NCI-H1930 (cell line): ENCODE measurements around the gene FASN.
A peak's percentile ranks its signal among the peaks of the same experiment; 100 is the strongest.

ENCODE experiments used
- DNase-seq, 2 experiments: peaks; one replicate each; lab custom pipeline; 2025; lab: John Stamatoyannopoulos, UW

Gene FASN

GRCh38 chr17:82055965-82056728 is 41.9 kb downstream of the FASN start:
- no peak for DNase-seq

DNA sequence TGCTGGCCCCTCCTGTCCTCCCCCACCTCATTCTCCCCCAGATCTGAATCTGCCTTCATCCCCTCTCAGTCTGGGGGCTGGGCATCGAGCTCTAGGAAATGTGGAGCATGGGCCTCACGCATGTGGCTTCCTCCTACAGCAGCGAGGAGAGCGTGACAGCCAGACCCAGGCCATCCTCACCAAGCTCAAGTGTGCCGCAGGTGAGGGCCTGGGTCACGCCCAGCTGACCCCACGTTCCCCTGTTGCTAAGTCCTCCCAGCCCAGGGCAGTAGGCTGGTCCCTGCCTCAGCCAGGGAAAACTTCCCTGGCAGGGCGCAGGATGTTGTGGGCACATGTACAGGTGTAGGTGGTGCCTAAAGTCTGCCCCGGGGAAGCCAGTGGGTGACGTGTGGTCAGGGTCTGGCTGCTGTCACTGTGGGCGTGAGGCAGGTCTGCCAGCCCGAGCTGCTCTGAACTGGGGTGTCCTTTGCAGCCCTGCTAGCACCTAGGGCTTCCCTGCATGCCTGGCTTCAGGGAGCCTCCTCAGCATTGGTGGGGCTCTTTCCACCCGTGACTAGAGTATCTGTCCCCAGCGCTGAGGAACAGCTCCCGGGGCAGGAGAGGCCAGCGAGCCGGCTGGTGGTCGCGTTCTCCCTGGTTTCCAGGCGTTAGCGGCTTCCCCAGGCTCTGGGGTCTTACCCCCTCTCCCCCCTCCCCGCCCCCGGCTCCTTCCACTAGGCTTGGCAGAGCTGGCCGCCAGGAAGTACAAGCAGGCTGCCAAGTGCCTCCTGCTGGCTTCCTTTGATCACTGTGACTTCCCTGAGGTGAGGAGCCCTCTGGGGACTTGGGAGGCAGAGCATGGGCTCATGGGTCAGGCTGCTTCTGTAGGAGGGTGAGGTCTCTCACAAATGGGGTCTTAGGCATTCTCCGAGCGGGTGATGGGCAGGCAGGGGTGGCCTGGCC is 42.7 kb downstream of the FASN start:
- DNase-seq = no peak

DNA sequence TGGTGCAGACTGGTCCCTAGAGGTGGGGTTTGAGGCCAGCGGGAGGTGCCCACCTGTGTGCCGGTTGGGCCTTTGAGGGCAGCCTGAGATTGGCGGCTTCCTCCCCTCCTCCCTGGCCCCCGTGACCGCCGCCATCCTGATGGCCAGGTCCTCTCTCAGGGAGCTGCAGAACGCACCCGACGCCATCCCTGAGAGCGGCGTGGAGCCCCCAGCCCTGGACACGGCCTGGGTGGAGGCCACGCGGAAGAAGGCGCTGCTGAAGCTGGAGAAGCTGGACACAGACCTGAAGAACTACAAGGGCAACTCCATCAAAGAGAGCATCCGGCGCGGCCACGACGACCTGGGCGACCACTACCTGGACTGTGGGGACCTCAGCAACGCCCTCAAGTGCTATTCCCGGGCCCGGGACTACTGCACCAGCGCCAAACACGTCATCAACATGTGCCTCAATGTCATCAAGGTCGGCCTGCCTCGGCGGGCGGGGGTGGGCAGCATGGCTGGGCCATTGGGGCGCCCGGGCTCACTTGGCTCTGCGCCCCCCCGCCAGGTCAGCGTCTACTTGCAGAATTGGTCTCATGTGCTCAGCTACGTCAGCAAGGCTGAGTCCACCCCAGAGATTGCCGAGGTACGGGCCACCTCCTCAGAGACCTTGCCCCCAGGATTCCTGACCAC is 43.5 kb downstream of the FASN start:
- no peak for DNase-seq

- DNase-seq = no peak
Measured at GRCh38 chr17:82053556-82054263, 44.3 kb downstream of the FASN start.

DNA sequence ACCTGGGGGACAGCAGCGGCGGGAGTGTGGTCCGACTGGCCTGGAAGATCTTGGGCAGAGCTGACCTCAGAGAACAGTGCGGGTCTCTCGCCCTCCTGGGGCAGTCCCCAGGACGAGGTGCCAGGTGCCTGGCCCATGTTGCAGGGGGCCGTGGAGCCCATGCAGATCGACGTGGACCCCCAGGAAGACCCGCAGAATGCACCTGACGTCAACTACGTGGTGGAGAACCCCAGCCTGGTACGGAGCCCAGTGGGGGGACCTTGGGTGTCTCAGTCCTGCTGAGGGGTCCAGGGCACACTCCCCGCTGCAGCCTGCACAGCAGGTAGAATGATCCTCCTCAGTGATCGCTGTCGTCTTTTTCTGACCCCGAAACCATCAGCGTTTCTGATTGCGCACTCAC is 44.9 kb downstream of the FASN start:
- DNase-seq = no peak

GRCh38 chr17:82052638-82053059 is 45.4 kb downstream of the FASN start:
- no peak for DNase-seq

GRCh38 chr17:82051776-82052637 is 46.0 kb downstream of the FASN start, which contains the start of the genes GPS1 and RFNG:
Gene GPS1, plus strand, starts transcription at chr17:82051898. Its CDS starts 34 bp downstream, at chr17:82051932.
Gene RFNG, minus strand, starts transcription at chr17:82051811. Its CDS starts 45 bp downstream, at chr17:82051766.
- DNase-seq = peak; percentile 55 to 74

GRCh38 chr17:82050761-82051641 is 47.0 kb downstream of the FASN start:
- DNase-seq = no peak

DNA sequence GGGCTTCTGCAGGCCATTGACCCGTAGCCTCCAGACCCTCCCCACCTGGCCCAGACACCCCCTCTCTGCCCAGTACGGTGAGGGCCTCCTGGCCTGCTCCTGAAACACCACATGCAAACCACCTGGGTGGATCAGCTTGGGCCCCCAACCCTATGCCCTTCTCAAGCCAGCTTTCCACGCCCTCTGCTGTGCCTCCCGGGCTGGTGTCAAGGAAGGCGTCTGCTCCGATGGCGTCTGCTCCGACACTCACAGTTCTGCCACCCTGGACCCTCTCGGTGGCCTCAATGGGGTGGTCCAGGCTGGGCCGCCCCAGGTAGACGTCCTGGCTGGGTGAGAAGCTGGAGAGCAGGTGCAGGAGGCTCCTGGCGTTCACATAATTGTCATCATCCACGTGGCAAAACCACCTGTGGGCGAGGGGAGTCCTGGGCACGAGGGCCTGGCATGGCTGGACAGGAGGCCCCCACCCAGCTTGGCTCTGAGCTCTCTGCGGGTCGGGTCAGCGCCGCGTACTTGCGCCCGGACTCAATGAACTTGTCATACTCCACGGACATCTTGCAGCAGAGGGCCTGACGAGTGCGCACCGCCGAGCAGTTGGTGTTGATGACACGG is 47.8 kb downstream of the FASN start:
- DNase-seq = no peak

DNA sequence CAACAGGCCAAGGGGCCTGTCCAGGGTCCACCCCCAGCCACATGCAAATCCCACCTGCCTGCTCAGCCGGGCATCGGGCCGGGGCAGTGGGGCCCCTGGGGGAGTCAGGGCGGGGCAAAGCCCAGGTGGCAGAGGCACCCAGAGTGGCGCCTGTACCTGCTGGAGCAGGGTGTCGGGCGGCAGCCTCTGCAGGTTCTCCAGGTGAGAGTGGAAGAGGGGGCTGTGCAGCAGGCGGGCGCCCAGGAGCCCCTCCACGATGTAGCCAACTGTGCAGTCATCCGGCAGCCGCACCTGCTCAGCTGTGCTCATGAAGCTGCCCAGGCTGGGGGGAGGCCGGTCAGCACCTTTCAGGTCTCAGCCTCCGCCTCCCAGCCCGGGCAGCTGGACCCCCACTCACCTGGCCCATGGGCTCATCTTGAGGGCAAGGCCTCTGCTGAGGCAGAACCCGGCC is 48.5 kb downstream of the FASN start:
- no peak for DNase-seq

- DNase-seq = no peak
Measured at GRCh38 chr17:82049106-82049505, 48.9 kb downstream of the FASN start.

DNA sequence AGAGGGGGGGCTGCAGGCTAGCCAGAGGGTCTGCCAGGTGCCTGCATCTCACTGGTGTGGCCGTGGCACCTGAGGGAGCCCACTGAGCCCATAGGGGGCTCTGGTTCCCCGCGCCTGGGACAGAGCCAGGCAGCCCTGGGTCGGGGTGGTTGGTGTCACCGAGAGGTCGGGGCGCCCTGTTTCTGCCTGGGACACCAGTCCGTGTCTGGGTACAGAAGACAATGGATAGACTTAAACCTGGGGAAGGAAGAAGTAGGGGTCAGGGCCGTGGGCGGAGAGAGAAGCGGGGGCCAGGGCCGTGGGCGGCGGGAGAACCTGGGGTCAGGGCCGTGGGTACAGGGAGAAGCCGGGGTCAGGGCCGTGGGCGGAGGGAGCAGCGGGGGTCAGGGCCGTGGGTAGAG is 49.5 kb downstream of the FASN start:
- DNase-seq = no peak

GRCh38 chr17:82047914-82048570 is 50.0 kb downstream of the FASN start:
- DNase-seq = no peak

DNA sequence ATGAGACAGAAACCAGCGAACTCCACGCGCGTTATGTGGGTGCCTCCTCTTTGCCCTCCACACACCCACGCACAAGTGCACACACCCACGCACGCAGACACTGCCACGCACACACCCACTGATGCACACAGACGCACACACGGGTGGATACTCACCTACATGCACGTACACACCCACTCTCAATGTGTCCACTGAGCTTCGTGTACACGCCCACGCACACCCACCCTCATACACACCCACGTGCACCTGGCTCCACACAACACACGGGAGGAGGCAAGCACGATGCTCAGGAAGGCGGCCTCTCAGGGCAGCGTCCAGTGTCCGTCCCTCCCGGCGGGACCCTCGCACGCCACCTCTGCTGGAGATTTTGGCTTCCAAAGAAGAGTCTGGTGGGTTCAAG is 50.7 kb downstream of the FASN start:
- DNase-seq = no peak

DNA sequence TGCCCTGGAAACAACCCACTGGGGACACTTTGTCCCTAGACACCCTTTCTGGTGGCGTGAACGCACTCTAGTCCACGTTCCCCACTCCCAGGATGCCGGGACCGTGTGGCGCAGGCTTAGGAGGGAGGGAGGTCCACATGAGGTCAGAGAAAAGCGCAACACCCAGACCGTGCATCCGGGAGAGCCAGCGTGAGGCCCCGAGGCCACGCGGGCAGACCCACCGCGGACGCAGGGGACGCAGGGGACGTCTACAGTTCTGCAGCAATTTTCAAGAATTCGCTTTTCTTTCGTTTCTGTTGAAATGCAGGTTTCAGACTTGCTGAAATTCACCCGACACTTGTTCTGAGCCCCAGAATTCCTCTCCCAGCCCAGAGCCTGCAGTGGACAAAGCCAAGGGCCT is 51.1 kb downstream of the FASN start:
- no peak for DNase-seq

DNA sequence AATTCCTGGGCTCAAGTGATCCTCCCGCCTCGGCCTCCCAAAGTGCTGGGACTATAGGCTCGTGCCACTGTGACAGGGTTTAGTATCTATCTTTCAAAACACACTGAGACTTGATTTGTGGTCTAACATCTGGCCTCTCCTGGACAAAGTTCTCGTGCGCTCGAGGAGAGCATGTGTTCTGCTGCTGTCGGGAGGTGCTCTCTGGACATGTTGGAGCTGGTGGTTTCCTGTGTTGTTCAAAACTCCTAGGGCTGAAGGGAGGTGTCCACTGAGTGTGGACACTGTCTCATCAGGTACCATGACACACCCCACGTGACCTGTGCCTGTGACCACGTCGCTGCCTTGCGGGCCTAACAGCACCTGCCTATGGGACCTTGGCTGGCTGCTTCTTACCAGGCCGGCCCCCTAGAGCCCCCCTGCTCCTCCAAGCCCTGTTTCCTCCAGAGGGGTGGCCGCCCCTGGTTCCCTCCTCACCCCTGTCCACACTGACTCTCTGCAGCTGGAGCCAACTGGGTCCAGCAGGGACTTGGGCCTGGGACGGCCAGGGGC is 52.0 kb downstream of the FASN start:
- no peak for DNase-seq

DNA sequence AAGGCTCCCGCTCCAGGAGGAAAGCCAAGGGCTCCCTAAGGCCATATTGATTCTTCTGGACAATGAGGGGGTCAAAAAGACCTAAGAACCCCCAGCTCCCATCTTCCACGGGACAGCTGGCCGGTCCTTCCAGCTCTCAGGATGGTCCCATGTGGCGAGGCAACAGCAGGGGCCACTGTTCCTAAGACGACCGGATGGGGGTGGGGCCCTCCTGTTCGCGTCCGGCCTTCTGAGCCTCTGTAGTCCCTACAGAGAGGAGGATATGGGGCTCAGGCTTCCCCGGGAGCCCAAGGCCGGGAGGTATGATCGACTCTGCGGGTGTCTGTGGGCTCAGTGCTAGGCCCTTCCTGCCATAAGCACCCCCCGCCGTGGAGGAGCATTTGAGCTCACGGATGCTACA is 54.5 kb downstream of the FASN start:
- DNase-seq = no peak

- no peak for DNase-seq
Measured at GRCh38 chr17:82042649-82043048, 55.4 kb downstream of the FASN start.
